ENCODE data around the gene TCOF1. TPM values are rescaled to one million over a fixed set of nuclear protein-coding genes. Genes with fewer than 3 reads are reported as not detected.

Gene TCOF1
- total RNA-seq, 2 experiments from 2014 or later, result 40.4 to 43.2 TPM

- Mint-ChIP-seq H3K4me3 (no peak overlapping the region), H3K4me1 (ENCODE audit: low read depth) (no peaks in the 10 kb centered on the region), H3K9me3 (no peaks in the 10 kb centered on the region), H3K27me3 (no peaks in the 10 kb centered on the region), H3K36me3 (ENCODE audit: low read depth) (no peaks in the 10 kb centered on the region), H3K27ac (no peak overlapping the region)
- Histone ChIP-seq H3K4me3 (ENCODE audit: low read length) (no peak overlapping the region), H3K4me1 (ENCODE audit: insufficient read depth, low read length) (no peaks in the 10 kb centered on the region), H3K36me3 (ENCODE audit: insufficient read depth, low read length) (no peaks in the 10 kb centered on the region), H3K27ac (ENCODE audit: low read depth in 1 of 2, low read length in 2 of 2) (no peak overlapping the region), H3K9me3 (ENCODE audit: control insufficient read depth in 1 of 2, insufficient read depth in 1 of 2, low read length in 2 of 2) (no peaks in the 10 kb centered on the region), H3K27me3 (ENCODE audit: control insufficient read depth in 1 of 2, insufficient read depth in 2 of 2, low read length in 2 of 2) (no peaks in the 10 kb centered on the region)
- ChIA-PET CTCF (no interaction called here), POLR2A (no interaction called here)
- TF ChIP-seq, protein P1, sequence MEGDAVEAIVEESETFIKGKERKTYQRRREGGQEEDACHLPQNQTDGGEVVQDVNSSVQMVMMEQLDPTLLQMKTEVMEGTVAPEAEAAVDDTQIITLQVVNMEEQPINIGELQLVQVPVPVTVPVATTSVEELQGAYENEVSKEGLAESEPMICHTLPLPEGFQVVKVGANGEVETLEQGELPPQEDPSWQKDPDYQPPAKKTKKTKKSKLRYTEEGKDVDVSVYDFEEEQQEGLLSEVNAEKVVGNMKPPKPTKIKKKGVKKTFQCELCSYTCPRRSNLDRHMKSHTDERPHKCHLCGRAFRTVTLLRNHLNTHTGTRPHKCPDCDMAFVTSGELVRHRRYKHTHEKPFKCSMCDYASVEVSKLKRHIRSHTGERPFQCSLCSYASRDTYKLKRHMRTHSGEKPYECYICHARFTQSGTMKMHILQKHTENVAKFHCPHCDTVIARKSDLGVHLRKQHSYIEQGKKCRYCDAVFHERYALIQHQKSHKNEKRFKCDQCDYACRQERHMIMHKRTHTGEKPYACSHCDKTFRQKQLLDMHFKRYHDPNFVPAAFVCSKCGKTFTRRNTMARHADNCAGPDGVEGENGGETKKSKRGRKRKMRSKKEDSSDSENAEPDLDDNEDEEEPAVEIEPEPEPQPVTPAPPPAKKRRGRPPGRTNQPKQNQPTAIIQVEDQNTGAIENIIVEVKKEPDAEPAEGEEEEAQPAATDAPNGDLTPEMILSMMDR (IDR thresholded peaks at IDR 0.05), result no peak
- intact Hi-C loops (cut with DNase I, micrococcal nuclease), result no loop called here
- DNase-seq, result no peak
- ATAC-seq (ENCODE audit: poor library complexity), result no peak
These were observed 36.3 kb upstream of the TCOF1 start for GRCh38 chr5:150321211-150321610.

GRCh38 chr5:150321784-150322183, 35.7 kb upstream of the TCOF1 start:
- POLR2A ChIA-PET, result no interaction called here
- CTCF ChIA-PET, result no interaction called here

DNA sequence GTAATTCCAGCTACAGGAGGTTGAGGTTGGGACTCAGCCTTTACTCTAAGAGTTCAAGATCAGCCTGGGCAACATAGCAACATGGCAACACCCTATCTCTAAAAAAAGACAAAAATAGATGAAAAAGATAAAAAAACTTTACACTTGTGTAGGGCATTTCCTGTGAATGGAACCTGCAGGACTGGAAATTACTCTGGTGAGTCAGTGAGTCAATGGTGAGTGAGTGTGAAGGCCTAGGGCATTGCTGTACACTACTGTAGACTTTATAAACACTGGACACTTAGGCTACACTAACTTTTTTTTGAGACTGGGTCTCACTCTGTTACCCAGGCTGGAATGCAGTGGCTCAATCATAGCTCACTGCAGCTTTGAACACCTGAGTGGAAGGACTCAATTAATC, 35.3 kb upstream of the TCOF1 start:
- Mint-ChIP-seq H3K36me3 (ENCODE audit: low read depth) (no peaks in the 10 kb centered on the region), H3K4me1 (ENCODE audit: low read depth) (no peaks in the 10 kb centered on the region), H3K27me3 (no peaks in the 10 kb centered on the region), H3K4me3 (no peak overlapping the region), H3K9me3 (no peaks in the 10 kb centered on the region), H3K27ac (no peak overlapping the region)
- Histone ChIP-seq H3K27ac (ENCODE audit: low read depth in 1 of 2, low read length in 2 of 2) (no peak overlapping the region), H3K9me3 (ENCODE audit: control insufficient read depth in 1 of 2, insufficient read depth in 1 of 2, low read length in 2 of 2) (no peaks in the 10 kb centered on the region), H3K4me1 (ENCODE audit: insufficient read depth, low read length) (no peaks in the 10 kb centered on the region), H3K27me3 (ENCODE audit: control insufficient read depth in 1 of 2, insufficient read depth in 2 of 2, low read length in 2 of 2) (no peaks in the 10 kb centered on the region), H3K4me3 (ENCODE audit: low read length) (no peak overlapping the region), H3K36me3 (ENCODE audit: insufficient read depth, low read length) (no peaks in the 10 kb centered on the region)
- DNase-seq (no peak), ATAC-seq (ENCODE audit: poor library complexity) (no peak)
- TF ChIP-seq, protein P1 (IDR thresholded peaks at IDR 0.05), result no peak
- intact Hi-C loops (cut with DNase I, micrococcal nuclease), result no loop called here
- ChIA-PET POLR2A (no interaction called here), CTCF (no interaction called here)

More at GRCh38 chr5:150321784-150322183, 35.7 kb upstream of the TCOF1 start:
- H3K9me3 Mint-ChIP-seq, result no peaks in the 10 kb centered on the region
- no peaks in the 10 kb centered on the region for H3K4me1 ChIP-seq (ENCODE audit: insufficient read depth, low read length)
- no peaks in the 10 kb centered on the region for H3K9me3 ChIP-seq (ENCODE audit: control insufficient read depth in 1 of 2, insufficient read depth in 1 of 2, low read length in 2 of 2)
- H3K4me1 Mint-ChIP-seq (ENCODE audit: low read depth), result no peaks in the 10 kb centered on the region
- no peak overlapping the region for H3K4me3 Mint-ChIP-seq
- H3K36me3 Mint-ChIP-seq (ENCODE audit: low read depth), result no peaks in the 10 kb centered on the region
- H3K36me3 ChIP-seq (ENCODE audit: insufficient read depth, low read length), result no peaks in the 10 kb centered on the region
- ATAC-seq (ENCODE audit: poor library complexity) (no peak), DNase-seq (no peak)
- no peak overlapping the region for H3K4me3 ChIP-seq (ENCODE audit: low read length)
- TF ChIP-seq, protein P1 (IDR thresholded peaks at IDR 0.05), result no peak
- H3K27ac ChIP-seq (ENCODE audit: low read depth in 1 of 2, low read length in 2 of 2), result no peak overlapping the region
- H3K27ac Mint-ChIP-seq, result no peak overlapping the region
- H3K27me3 Mint-ChIP-seq, result no peaks in the 10 kb centered on the region
- no peaks in the 10 kb centered on the region for H3K27me3 ChIP-seq (ENCODE audit: control insufficient read depth in 1 of 2, insufficient read depth in 2 of 2, low read length in 2 of 2)
- intact Hi-C loops (cut with DNase I, micrococcal nuclease), result no loop called here
